NOMO-1 treated with dmso at 0.1 percent for 144 hours (cell line): Measurements from ENCODE around the gene ACOT8.
A peak's percentile ranks its signal among the peaks of the same experiment; 100 is the strongest.
"Not testable (repeated sequence)": the region's sequence is repeated elsewhere in the genome, so short reads cannot be mapped to it uniquely, and the experiment has no call there.

Experiments used
- DNase-seq: peaks from one replicate; lab custom pipeline; 2025; ENCODE audit not compliant: unreplicated experiment; lab: John Stamatoyannopoulos, UW

The ACOT8 gene

GRCh38 chr20:45853484-45853883, 3.7 kb downstream of the ACOT8 start:
- no peak for DNase-seq

DNA sequence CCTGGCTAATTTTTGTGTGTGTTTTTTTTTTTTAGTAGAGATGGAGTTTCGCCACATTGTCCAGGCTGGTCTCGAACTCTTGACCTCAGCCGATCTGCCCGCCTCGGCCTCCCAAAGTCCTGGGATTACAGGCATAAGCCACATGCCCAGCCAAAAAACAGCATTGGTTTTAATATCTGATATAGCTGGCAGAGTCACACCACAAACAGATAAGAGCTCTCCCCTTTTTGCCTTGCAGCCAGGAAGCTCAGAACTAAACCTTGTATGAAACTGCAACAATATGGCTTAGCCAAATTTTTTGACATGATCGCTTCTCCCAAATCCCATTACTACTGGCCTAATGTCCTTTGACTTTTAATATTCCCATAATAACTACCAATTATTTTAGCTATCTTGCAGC, 4.9 kb downstream of the ACOT8 start:
- DNase-seq: no peak

DNA sequence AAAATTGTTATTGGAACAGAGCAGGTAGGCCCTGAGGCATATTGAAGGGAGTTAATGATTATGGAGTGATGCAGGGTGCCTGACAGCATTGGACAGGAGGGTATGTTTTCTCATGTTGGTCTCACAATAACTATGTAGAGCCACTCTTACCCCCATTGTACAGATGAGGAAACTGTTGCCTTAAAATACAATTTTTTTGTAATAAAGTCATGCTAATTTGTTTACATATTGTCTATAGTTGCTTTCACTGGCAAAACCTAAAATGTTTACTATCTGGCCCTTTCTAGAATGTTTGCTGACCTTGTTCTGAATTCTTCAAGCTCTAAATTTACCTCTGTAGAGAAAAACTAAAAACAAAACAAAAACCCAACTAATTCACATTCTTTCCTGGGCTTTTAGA, 5.7 kb downstream of the ACOT8 start:
- DNase-seq: no peak

DNA sequence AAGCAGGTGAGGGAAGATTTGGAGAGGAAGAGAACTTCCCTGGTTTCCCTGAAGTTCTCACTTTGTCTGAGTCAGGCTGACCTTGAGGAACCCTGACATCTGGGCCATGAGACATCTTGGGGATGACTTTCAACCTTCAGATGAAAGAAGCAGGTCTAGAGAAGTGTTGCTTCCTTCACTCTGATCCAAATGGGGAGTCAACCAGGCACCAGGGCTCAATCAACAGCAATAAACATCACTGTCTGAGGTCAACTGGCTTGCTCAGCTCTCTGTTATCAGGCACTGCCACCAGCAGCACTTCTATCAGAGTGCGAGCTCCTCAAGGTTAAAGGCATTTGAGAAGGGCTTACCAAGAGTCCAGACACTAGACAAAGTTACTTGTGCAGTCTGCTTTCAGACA, 6.3 kb downstream of the ACOT8 start:
- no peak for DNase-seq

- no peak for DNase-seq
Observed at GRCh38 chr20:45850238-45850637, 7.0 kb downstream of the ACOT8 start.

DNA sequence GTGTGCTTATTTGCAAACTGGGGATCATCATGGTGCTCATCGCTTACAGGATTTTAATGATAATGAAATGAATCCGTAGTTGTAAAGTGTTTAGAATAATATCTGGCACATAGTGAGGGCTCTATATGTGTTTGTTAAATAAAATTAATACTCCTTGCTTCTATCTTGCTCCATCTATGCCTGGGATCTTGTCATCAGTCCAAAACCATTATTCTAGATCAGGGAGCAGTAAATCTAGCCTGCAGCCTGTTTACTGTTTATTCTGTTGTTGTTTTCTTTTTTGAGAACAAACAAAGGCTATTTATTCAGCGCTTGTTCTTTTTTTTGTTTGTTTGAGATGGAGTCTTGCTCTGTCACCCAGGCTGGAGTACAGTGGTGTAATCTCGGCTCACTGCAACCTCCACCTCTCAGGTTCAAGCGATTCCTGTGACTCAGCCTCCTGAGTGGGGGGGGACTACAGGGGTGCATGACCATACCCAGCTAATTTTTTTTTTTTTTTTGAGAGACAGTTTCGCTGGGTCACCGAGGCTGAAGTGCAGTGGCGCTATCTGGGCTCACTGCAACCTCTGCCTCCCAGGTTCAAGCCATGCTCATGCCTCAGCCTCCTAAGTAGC, 8.1 kb downstream of the ACOT8 start:
- no peak for DNase-seq

DNA sequence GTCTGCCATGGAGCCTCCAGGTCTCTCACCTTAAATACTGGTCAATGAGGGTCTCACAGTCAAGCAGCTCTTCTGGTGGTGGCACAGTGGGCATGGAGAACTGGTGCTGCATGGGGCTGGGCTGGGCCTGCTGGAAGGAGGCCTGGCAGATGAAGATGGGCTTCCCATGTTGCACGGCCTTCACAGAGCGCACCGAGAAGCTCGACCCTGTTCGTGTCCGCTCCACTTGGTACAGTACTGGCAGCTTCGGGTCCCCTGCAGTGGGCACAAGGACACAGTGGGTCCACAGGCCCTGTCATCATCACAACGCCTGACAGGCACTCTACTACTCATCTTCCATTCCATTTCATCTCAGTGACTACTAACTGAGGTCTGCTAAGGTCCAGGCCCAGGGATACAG, 8.8 kb downstream of the ACOT8 start:
- no peak for DNase-seq

DNA sequence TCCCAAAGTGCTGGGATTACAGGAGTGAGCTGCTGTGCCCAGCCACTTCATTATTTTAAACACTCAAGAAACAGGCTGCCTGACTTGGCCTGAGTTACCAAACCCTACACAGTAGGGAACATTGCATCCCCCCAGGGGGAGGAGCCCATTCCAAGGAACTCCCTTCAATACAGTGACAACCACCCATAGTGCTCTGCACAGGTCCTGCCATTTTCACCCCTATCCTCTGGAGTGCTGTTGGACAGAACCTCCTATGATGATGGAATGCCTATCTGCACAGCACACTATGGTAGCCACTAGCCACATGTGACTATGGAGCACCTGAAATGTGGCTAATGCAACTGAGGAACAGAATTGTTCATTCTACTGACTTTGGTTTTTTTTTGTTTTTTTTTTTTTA, 11.7 kb downstream of the ACOT8 start:
- no peak for DNase-seq

DNA sequence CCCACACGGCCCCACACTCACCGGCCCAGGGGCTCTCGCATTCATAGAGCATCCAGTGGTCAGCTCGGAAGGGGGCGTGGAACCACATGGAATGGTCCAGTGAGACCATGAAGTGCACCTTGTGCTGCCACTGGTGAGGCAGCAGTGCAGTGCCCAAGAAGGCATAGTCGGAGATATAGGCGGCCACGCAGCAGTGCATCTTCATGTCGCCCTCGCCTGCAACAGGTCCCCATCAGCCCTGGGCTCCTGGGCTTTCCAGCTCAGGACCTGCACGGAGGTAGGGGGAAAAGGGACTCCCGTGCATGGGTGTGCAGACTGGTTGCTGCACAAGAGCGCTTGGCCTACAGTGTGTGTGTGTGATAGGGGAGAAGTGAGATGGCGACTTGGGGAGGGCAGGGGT, 13.7 kb downstream of the ACOT8 start:
- DNase-seq: no peak

GRCh38 chr20:45842169-45842812, 14.9 kb downstream of the ACOT8 start:
- peak; percentile 80 for DNase-seq

GRCh38 chr20:45841407-45842129, 15.6 kb downstream of the ACOT8 start:
- no peak for DNase-seq

DNA sequence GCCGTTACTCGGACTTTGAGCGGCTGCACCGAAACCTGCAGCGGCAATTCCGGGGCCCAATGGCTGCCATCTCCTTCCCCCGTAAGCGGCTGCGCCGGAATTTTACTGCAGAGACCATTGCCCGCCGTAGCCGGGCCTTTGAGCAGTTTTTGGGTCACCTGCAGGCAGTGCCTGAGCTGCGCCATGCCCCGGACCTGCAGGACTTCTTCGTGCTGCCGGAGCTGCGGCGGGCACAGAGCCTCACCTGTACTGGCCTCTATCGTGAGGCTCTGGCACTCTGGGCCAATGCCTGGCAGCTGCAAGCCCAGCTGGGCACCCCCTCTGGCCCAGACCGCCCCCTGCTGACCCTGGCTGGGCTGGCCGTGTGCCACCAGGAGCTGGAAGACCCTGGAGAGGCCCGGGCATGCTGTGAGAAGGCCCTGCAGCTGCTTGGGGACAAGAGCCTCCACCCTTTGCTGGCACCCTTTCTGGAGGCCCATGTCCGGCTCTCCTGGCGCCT, 16.4 kb downstream of the ACOT8 start:
- no peak for DNase-seq

GRCh38 chr20:45836841-45837240, 20.4 kb downstream of the ACOT8 start:
- DNase-seq: no peak

DNA sequence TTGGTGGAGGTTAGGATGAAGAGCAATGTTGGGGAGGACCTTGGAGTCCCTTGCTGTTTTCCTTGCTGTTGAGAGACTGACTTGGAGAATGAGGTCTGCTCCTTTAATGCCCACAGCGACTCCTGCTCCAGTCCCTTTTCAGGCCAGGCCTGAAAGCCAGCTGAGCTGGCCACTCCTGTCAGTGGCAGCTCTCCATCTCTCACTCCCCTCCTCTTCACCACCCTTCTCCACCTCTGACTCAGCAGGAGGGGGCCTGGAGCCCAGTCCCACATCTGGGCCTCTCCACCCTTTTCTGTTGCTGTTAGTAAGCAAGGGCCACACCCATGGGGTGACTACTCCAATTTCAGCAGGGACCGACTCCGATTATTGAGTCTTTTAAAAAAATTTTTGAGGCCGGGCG, 21.4 kb downstream of the ACOT8 start:
- no peak for DNase-seq

DNA sequence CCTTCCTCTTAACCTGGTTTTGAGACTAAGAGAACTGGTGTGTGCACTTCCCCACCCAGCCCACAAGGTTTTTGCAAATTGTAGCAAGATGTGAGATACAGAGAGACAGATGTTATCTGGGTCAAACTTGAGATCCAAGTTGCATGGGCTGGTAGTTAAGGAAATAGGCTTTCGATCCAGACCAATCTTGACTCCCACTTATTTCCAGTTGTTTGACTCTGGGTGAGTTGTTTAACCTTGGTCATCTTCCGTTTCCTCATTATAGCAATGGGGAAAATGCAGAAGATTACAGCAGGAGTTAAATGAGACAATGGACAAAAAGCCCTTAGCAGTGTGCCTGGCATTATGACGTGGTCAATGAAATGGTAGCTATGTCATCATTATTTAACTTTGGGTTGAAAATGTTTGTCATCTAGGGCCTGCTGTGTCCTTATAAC, 21.8 kb downstream of the ACOT8 start:
- DNase-seq: no peak

DNA sequence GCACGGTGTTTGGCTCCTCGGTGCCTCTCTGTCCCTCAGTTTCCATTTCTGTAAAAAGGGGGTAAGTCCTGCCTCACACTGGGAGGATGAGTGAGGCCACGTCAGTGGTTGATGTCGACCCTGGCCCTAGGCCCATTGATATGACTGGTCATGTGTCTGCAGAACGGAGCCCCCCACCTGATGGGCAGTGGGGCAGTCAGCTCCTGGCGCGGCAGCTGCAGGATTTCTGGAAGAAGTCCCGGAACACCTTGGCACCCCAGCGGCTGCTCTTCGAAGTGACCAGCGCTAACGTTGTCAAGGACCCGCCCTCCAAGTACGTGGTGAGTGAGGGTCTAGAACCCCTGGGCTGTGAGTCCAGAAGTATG, 22.4 kb downstream of the ACOT8 start:
- no peak for DNase-seq

DNA sequence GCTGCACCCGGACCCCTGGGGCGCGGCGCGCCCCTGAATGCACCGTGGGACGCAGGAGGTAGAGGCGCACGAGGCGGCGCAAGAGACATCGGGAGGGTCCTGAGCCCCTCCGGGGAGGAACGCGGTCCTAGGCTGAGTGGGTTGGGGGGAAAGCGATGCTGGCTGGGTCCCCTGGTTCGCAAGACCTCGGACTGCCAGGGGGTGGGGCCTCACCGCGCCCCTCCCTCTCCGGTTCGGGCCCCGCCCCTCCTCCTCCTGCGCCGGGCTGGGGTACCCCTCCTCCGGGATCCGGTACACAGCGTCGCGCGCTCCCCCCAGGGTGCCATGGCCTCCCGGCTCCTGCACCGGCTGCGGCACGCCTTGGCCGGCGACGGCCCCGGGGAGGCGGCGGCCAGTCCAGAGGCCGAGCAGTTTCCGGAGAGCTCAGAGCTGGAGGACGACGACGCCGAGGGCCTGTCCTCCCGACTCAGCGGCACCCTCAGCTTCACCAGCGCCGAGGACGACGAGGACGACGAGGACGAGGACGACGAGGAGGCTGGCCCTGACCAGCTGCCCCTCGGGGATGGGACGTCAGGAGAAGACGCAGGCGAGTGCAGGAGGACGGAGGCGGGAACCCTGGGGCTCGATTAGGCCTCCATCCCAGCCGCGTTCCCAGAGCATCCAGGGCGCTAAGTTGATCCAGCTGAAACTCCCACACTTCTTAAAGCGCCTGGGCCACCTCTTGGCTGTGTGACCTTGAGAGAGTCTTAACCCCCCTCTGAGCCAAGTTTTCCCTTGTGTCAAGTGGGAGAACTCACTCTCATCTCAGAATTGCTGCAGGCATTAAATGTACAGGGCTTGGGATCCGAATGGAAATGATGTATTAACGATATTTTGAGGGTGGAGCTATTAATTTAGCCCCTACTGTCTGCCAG, 23.1 kb downstream of the ACOT8 start:
- DNase-seq: no peak

DNA sequence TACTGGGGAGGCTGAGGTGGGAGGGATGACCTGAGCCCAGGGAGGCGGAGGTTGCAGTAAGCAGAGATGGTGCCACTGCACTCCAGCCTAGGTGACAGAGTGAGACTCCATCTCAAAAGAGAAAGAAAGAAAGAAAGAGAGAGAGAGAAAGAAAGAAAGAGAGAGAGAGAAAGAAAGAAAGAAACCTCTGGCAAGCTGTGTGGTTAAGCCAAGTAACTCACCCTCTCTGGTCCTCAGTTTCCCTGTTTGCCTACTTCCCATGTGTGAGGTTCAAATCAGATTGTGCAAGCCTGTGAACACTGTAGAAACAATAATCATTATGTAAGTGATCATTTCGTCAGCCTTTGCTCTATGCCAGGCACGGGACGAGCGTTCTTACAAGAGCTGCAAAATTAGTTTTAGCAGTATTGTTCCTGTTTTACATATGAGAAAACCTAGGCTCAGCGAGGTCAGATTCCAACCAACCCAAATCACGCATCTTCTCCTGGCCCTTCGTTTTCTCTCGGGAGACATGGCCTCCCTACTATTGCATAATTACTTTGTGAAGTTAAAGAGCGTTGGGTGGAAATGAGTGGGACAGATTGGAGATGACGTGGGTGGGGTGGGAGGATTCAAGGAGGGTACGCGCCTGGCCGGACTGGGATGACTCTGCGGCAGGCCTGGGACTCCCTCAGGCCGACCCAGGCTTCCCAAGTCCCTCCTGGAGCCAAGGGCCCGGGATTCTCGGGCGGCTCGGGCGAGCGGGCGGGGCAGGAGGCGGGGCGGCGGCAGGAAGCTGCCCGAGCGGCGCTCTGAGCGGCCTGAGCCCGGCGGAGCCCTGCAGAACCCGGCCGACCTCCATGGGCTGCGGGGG, 23.9 kb downstream of the ACOT8 start, which contains the start of gene SNX21:
TSS of gene SNX21 (plus strand) at position 770 of the 853 bp plus-strand sequence. CDS start 121 bp downstream, outside the sequence.
- DNase-seq: peak; percentile 72

DNA sequence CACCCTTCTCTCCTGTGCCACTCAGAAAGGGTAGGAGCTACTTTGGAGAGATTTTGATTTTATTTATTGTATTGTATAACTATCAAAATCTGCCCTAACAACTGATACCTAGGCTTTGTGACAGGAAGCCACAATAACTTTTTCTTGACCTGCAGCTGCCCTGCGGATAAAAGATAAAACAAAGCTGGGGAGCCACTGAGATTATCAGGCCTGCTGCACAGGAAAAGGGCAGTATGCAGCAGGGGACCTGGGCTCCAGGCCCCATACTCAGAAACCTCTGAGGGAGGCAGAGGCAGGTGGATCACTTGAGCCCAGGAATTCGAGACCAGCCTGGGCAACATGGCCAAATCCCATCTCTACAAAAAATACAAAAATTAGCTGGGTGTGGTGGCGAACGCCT, 24.6 kb downstream of the ACOT8 start:
- no peak for DNase-seq

DNA sequence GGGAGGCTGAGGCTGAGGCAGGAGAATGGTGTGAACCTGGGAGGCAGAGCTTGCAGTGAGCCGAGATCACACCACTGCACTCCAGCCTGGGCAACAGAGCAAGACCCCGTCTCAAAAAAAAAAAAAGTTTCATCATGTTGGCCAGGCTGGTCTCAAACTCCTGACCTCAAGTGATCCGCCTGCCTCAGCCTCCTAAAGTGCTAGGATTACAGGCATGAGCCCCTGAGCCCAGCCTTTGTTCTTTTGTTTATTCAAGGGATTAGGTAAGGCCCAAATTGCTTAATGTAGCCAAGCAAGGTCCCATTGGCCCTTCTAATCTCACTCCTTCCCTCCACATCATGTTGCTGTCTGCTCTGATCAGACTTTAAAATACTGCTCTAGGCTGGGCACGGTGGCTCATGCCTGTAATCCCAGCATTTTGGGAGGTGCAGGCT, 27.5 kb downstream of the ACOT8 start:
- DNase-seq: not testable (repeated sequence)
